Measurements from ENCODE around the gene SLF2. TPM values are rescaled to one million over a fixed set of nuclear protein-coding genes. Genes with fewer than 3 reads are reported as not detected.

Gene SLF2
- polyA plus RNA-seq, 1 donor = 98.3 TPM

- no peak for DNase-seq
These were observed 13.6 kb upstream of the SLF2 start for GRCh38 chr10:100899171-100899570.

- no peak for DNase-seq
These were observed 11.7 kb upstream of the SLF2 start for GRCh38 chr10:100901051-100901450.

GRCh38 chr10:100902622-100903021 lies 10.1 kb upstream of the SLF2 start:
- no peak for DNase-seq

- DNase-seq = no peak
These were observed 7.8 kb upstream of the SLF2 start for GRCh38 chr10:100904917-100905316.

GRCh38 chr10:100907175-100907574 lies 5.6 kb upstream of the SLF2 start:
- no peak for DNase-seq

- no peak for DNase-seq
These were observed 4.9 kb upstream of the SLF2 start for GRCh38 chr10:100907773-100908363.

GRCh38 chr10:100908378-100908777 lies 4.4 kb upstream of the SLF2 start:
- DNase-seq = no peak

- DNase-seq = no peak
These were observed 3.1 kb upstream of the SLF2 start for GRCh38 chr10:100909501-100910263.

- no peak for DNase-seq
These were observed 1.3 kb upstream of the SLF2 start for GRCh38 chr10:100911472-100911871.

GRCh38 chr10:100912013-100912604 lies 654 bp upstream of the SLF2 start:
- DNase-seq = no peak

- no peak for DNase-seq
These were observed 705 bp downstream of the SLF2 start for GRCh38 chr10:100913470-100913865.

GRCh38 chr10:100917071-100917470 lies 4.3 kb downstream of the SLF2 start:
- no peak for DNase-seq

- DNase-seq = no peak
These were observed 10.8 kb downstream of the SLF2 start for GRCh38 chr10:100923580-100923979.

GRCh38 chr10:100927266-100927665 lies 14.5 kb downstream of the SLF2 start:
- no peak for DNase-seq

GRCh38 chr10:100928039-100928438 lies 15.3 kb downstream of the SLF2 start:
- no peak for DNase-seq

GRCh38 chr10:100930368-100930767 lies 17.6 kb downstream of the SLF2 start:
- DNase-seq = no peak

- DNase-seq = no peak
These were observed 21.4 kb downstream of the SLF2 start for GRCh38 chr10:100934084-100934659.

GRCh38 chr10:100939763-100940344 lies 27.1 kb downstream of the SLF2 start:
- DNase-seq = no peak

- no peak for DNase-seq
These were observed 29.5 kb downstream of the SLF2 start for GRCh38 chr10:100942229-100942628.

GRCh38 chr10:100943508-100943907 lies 30.7 kb downstream of the SLF2 start:
- no peak for DNase-seq

- no peak for DNase-seq
These were observed 33.0 kb downstream of the SLF2 start for GRCh38 chr10:100945754-100946153.

GRCh38 chr10:100948916-100949315 lies 36.2 kb downstream of the SLF2 start:
- no peak for DNase-seq

GRCh38 chr10:100960251-100960650 lies 47.5 kb downstream of the SLF2 start:
- no peak for DNase-seq

Measured in hindlimb muscle (tissue), 1 donor.